EL (cell line): ENCODE measurements around the gene SPI1.
A peak's percentile ranks its signal among the peaks of the same experiment; 100 is the strongest.
"Not testable (repeated sequence)": the region's sequence is repeated elsewhere in the genome, so short reads cannot be mapped to it uniquely, and the experiment has no call there.

Source experiments
- DNase-seq: peaks from one replicate; pipeline ENCODE4 v3.0.0-alpha.2; 2016

SPI1 gene

GRCh38 chr11:47317064-47317828 lies 61.1 kb downstream of the SPI1 start:
- no peak for DNase-seq

GRCh38 chr11:47316501-47316900 lies 61.8 kb downstream of the SPI1 start:
- not testable (repeated sequence) for DNase-seq

- peak; percentile 67 for DNase-seq
These were observed 63.4 kb downstream of the SPI1 start for GRCh38 chr11:47314992-47315391.

- DNase-seq = no peak
These were observed 70.1 kb downstream of the SPI1 start for GRCh38 chr11:47308050-47308823.

GRCh38 chr11:47306484-47306844 lies 71.9 kb downstream of the SPI1 start:
- no peak for DNase-seq

- DNase-seq = peak; percentile 70
These were observed 72.4 kb downstream of the SPI1 start for GRCh38 chr11:47305734-47306483.
